Peyer's patch (tissue), 4 donors: ENCODE results near the gene PTX3.

ENCODE experiments used
- CTCF ChIP-seq, 6 experiments: fragments of 450-650 bp in 4 of 6; fragments of 200-600 bp in 2 of 6; sonication (generic) in 1 of 6; IDR thresholded peaks; one replicate each; pipeline ENCODE4 v1.5.1; 2017 to 2019; ENCODE audit warnings: antibody characterized with exemption in 6 of 6, mild to moderate bottlenecking in 3 of 6, moderate library complexity in 1 of 6
- POLR2A ChIP-seq, 2 donors: fragments of 450-650 bp; IDR thresholded peaks; one replicate each; pipeline ENCODE4 v1.5.1; 2017; ENCODE audit warnings: antibody characterized with exemption in 2 of 2, mild to moderate bottlenecking in 2 of 2, moderate library complexity in 2 of 2

DNA sequence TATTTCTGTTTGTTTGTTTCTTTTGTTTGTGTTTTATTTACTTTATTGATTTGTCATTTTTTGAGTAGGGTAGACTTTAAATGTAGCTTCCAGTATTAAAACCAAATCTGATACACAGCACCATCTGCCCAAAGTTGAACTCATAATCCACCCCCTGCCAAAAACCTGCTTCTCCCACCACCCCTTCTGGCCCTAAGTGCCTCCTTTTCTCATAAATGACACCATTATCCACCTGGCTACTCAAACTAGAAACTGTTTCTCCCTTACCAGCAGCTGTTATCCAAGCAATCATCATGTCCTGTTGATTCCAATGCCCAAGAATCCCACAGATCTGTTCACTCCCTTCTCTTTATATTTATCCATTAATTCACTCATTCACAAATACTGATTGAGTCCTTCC lies 21.8 kb upstream of the PTX3 start:
- TF ChIP-seq CTCF (IDR thresholded peaks at IDR 0.05) (no peak), POLR2A (IDR thresholded peaks at IDR 0.05) (no peak)
